ENCODE measurements around the gene ACVR2B. TPM values are rescaled to one million over a fixed set of nuclear protein-coding genes. Genes with fewer than 3 reads are reported as not detected.

The ACVR2B gene
- total RNA-seq, 2 donors from 2014 or later: 108 to 112 TPM

- no peak overlapping the region for H3K27ac Mint-ChIP-seq
- no peak for TF ChIP-seq CTCF (conservative IDR thresholded peaks at IDR 0.05)
- WGBS, 2 experiments (ENCODE audit: insufficient coverage in 1 of 2, insufficient read length in 1 of 2): 88 to 90% methylated on average over 11 of the region's 11 CpGs
- H3K9me3 Mint-ChIP-seq: no peaks in the 10 kb centered on the region
- H3K4me3 Mint-ChIP-seq: no peak overlapping the region
- H3K36me3 ChIP-seq (ENCODE audit: control insufficient read depth, insufficient read depth, low read length): peaks cover 21% of the 10 kb centered on the region
- H3K27me3 ChIP-seq (ENCODE audit: control insufficient read depth, insufficient read depth, low read length, poor library complexity, severe bottlenecking): no peaks in the 10 kb centered on the region
- H3K4me1 Mint-ChIP-seq: no peaks in the 10 kb centered on the region
- H3K4me3 ChIP-seq (ENCODE audit: low read length): no peak overlapping the region
- H3K4me1 ChIP-seq (ENCODE audit: control insufficient read depth, insufficient read depth, low read length): no peaks in the 10 kb centered on the region
- H3K27ac ChIP-seq (ENCODE audit: low read depth, low read length): no peak overlapping the region
- H3K36me3 Mint-ChIP-seq (ENCODE audit: low read depth): peaks cover 32% of the 10 kb centered on the region
- no peaks in the 10 kb centered on the region for H3K27me3 Mint-ChIP-seq (ENCODE audit: insufficient read depth)
- no peak overlapping the region for H3K9ac ChIP-seq (ENCODE audit: extremely low read depth, low read length, poor library complexity, severe bottlenecking)
- no peak for DNase-seq
- no peaks in the 10 kb centered on the region for H3K9me3 ChIP-seq (ENCODE audit: control insufficient read depth, low read length)
Measured at GRCh38 chr3:38490281-38491030, 36.8 kb downstream of the ACVR2B start.

GRCh38 chr3:38491215-38491614 is 37.5 kb downstream of the ACVR2B start:
- Histone ChIP-seq H3K27me3 (ENCODE audit: control insufficient read depth, insufficient read depth, low read length, poor library complexity, severe bottlenecking) (no peaks in the 10 kb centered on the region), H3K4me3 (ENCODE audit: low read length) (no peak overlapping the region), H3K27ac (ENCODE audit: low read depth, low read length) (no peak overlapping the region), H3K9me3 (ENCODE audit: control insufficient read depth, low read length) (no peaks in the 10 kb centered on the region), H3K9ac (ENCODE audit: extremely low read depth, low read length, poor library complexity, severe bottlenecking) (no peak overlapping the region), H3K4me1 (ENCODE audit: control insufficient read depth, insufficient read depth, low read length) (no peaks in the 10 kb centered on the region), H3K36me3 (ENCODE audit: control insufficient read depth, insufficient read depth, low read length) (peaks cover 18% of the 10 kb centered on the region)
- Mint-ChIP-seq H3K4me1 (no peaks in the 10 kb centered on the region), H3K27me3 (ENCODE audit: insufficient read depth) (no peaks in the 10 kb centered on the region), H3K4me3 (no peak overlapping the region), H3K9me3 (no peaks in the 10 kb centered on the region), H3K27ac (no peak overlapping the region), H3K36me3 (ENCODE audit: low read depth) (peaks cover 28% of the 10 kb centered on the region)
- no peak for DNase-seq
- TF ChIP-seq CTCF (conservative IDR thresholded peaks at IDR 0.05): no peak
- WGBS, 2 experiments (ENCODE audit: insufficient coverage in 1 of 2, insufficient read length in 1 of 2): 93 to 97% methylated on average over 4 to 6 of the region's 6 CpGs

GRCh38 chr3:38493031-38493430 is 39.3 kb downstream of the ACVR2B start:
- H3K27ac ChIP-seq (ENCODE audit: low read depth, low read length): no peak overlapping the region
- no peak for DNase-seq
- no peak overlapping the region for H3K4me3 ChIP-seq (ENCODE audit: low read length)
- no peak overlapping the region for H3K9ac ChIP-seq (ENCODE audit: extremely low read depth, low read length, poor library complexity, severe bottlenecking)
- no peak overlapping the region for H3K27ac Mint-ChIP-seq
- peaks cover 4% of the 10 kb centered on the region for H3K4me1 Mint-ChIP-seq
- H3K27me3 Mint-ChIP-seq (ENCODE audit: insufficient read depth): no peaks in the 10 kb centered on the region
- WGBS, 2 experiments (ENCODE audit: insufficient coverage in 1 of 2, insufficient read length in 1 of 2): 96 to 100% methylated on average over 4 of the region's 4 CpGs
- no peak overlapping the region for H3K4me3 Mint-ChIP-seq
- no peaks in the 10 kb centered on the region for H3K9me3 Mint-ChIP-seq
- H3K27me3 ChIP-seq (ENCODE audit: control insufficient read depth, insufficient read depth, low read length, poor library complexity, severe bottlenecking): no peaks in the 10 kb centered on the region
- no peaks in the 10 kb centered on the region for H3K4me1 ChIP-seq (ENCODE audit: control insufficient read depth, insufficient read depth, low read length)
- peaks cover 18% of the 10 kb centered on the region for H3K36me3 ChIP-seq (ENCODE audit: control insufficient read depth, insufficient read depth, low read length)
- no peaks in the 10 kb centered on the region for H3K9me3 ChIP-seq (ENCODE audit: control insufficient read depth, low read length)
- H3K36me3 Mint-ChIP-seq (ENCODE audit: low read depth): peaks cover 15% of the 10 kb centered on the region
- TF ChIP-seq CTCF (conservative IDR thresholded peaks at IDR 0.05): no peak
